GM23248 (cell line): ENCODE data around the gene PEX5L.

Experiments
- EZH2 ChIP-seq: fragments of 200-600 bp; sonication (generic); IDR thresholded peaks from 2 replicates; pipeline ENCODE4 v1.6.1; 2018; ENCODE audit warnings: antibody characterized with exemption, mild to moderate bottlenecking; ENCODE audit not compliant: insufficient read depth, poor library complexity, severe bottlenecking
- EZH2phosphoT487 ChIP-seq: fragments of 200-600 bp; sonication (generic); IDR thresholded peaks from 2 replicates; pipeline ENCODE4 v1.6.1; 2018; ENCODE audit warnings: antibody characterized with exemption, moderate library complexity, mild to moderate bottlenecking, low read depth; ENCODE audit not compliant: insufficient read depth

DNA sequence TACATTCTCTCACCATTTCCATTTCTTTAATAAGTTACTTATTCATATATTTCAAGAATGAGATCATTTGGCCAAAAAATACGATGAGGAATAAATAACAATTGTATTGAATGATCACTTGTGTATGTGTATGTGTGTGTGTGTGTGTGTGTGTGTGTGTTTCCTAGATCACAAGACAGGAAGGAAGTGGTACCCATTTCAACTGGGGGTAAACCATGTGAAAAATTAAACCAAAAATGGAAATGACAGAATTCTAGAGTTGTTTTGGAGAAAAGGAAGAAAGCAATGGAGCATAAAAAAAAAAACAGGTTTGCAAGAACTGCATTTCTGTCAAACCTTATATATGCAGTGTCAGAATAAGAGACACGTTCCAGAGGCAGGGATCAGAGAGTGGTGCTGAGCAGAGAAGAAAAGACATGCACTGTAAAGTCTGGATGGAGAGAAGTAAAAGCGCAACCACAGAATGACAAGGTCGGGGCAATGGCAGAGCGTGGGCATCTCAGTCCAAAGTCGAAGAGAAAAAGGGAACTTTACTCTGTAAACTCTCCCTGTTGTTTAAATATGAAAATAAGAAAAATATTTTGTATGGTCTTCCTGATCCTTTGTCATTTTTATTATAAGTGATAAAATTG lies 75.5 kb downstream of the PEX5L start:
- TF ChIP-seq EZH2phosphoT487 (no peak), EZH2 (no peak)
